ENCODE data around the gene MAN1C1. TPM values are rescaled to one million over a fixed set of nuclear protein-coding genes. Genes with fewer than 3 reads are reported as not detected.
"Not testable (repeated sequence)": the region's sequence is repeated elsewhere in the genome, so short reads cannot be mapped to it uniquely, and the experiment has no call there.

MAN1C1 gene
- total RNA-seq, 1 experiment from 2014 or later = 1.2 TPM

GRCh38 chr1:25695771-25696311 lies 79.2 kb downstream of the MAN1C1 start (continued):
- TF ChIP-seq CTCF (IDR thresholded peaks at IDR 0.05 in 2 of 3, conservative IDR thresholded peaks at IDR 0.05 in 1 of 3; ENCODE audit: borderline replicate concordance in 1 of 3, insufficient read depth in 1 of 3, low read depth in 2 of 3, low read length in 2 of 3) (no peak), EZH2phosphoT487 (IDR thresholded peaks at IDR 0.05; ENCODE audit: borderline replicate concordance) (no peak), RAD21 (IDR thresholded peaks at IDR 0.05; ENCODE audit: low read depth) (no peak), SIN3A (IDR thresholded peaks at IDR 0.05; ENCODE audit: low read depth) (no peak), FOSL1 (IDR thresholded peaks at IDR 0.05; ENCODE audit: low read depth) (no peak)

GRCh38 chr1:25696643-25697042 lies 80.1 kb downstream of the MAN1C1 start:
- H3K4me2 ChIP-seq (ENCODE audit: low read length); H3K27ac ChIP-seq (ENCODE audit: low read depth, low read length); RAD21 ChIA-PET (ENCODE audit: low non-redundant PET in 1 of 2, low total read pairs in 2 of 2, uncharacterized antibody in 2 of 2, unreplicated experiment in 2 of 2); BruUV-seq (replicated peaks); H3K36me3 ChIP-seq (ENCODE audit: control insufficient read depth in 1 of 2, insufficient read depth in 2 of 2, low read length in 2 of 2); H3K27me3 ChIP-seq (ENCODE audit: insufficient read depth, low read length); H2AFZ ChIP-seq (ENCODE audit: low read depth, low read length, poor library complexity, severe bottlenecking); intact Hi-C loops (cut with micrococcal nuclease); H3K9ac ChIP-seq (ENCODE audit: low read length); H4K20me1 ChIP-seq (ENCODE audit: insufficient read depth); H3K9me2 ChIP-seq (ENCODE audit: insufficient read depth); DNase-seq (ENCODE audit: low read depth, low spot score); POLR2A ChIA-PET; H3K9me3 ChIP-seq (ENCODE audit: control insufficient read depth in 1 of 2, insufficient read depth in 1 of 2, low read depth in 1 of 2, low read length in 2 of 2); H3K4me3 ChIP-seq (replicated peaks in 1 of 2; ENCODE audit: low read depth in 1 of 2, low read length in 2 of 2); ATAC-seq; CTCF ChIA-PET; H3K79me2 ChIP-seq (ENCODE audit: insufficient read depth, low read length): not testable (repeated sequence)
- peaks cover 3 to 14% of the 10 kb centered on the region in 2 experiments; a peak in 3 of 4 replicates for H3K4me1 ChIP-seq (ENCODE audit: control insufficient read depth in 1 of 2, insufficient read depth in 2 of 2, low read length in 2 of 2)

Data from HCT116 (cell line).